ENCODE results near the gene PPP3CA. TPM values are rescaled to one million over a fixed set of nuclear protein-coding genes. Genes with fewer than 3 reads are reported as not detected.

PPP3CA gene
- total and polyA plus RNA-seq, 2 experiments from 2014 or later = 27.0 to 45.2 TPM

GRCh38 chr4:101127176-101127790 lies 220.0 kb downstream of the PPP3CA start (continued):
- no peak for TF ChIP-seq REST (IDR thresholded peaks at IDR 0.05; ENCODE audit: unreplicated experiment)

GRCh38 chr4:101126059-101126458 lies 221.3 kb downstream of the PPP3CA start:
- H3F3A ChIP-seq (replicated peaks; ENCODE audit: low read depth) = no peaks in the 10 kb centered on the region
- H3K36me3 ChIP-seq (ENCODE audit: insufficient read depth) = no peaks in the 10 kb centered on the region
- peaks cover 3% of the 10 kb centered on the region; the same call in 1 of the 2 replicates for H3K9me2 ChIP-seq (ENCODE audit: insufficient read depth)
- H2AFZ ChIP-seq = no peak overlapping the region
- H3K27me3 Mint-ChIP-seq (ENCODE audit: insufficient read depth, low read depth, poor library complexity) = no peaks in the 10 kb centered on the region
- H3K27me3 ChIP-seq (ENCODE audit: insufficient read depth) = no peaks in the 10 kb centered on the region
- H3K27ac Mint-ChIP-seq = no peak overlapping the region
- no peak for ATAC-seq
- no peaks in the 10 kb centered on the region for H4K20me1 ChIP-seq (replicated peaks; ENCODE audit: insufficient read depth)
- peaks cover 5% of the 10 kb centered on the region for H3K4me1 Mint-ChIP-seq
- no peak overlapping the region for H3K4me3 Mint-ChIP-seq
- no peak for DNase-seq (ENCODE audit: low spot score)
- 0 out of 2 replicates have a peak, but pooled peaks cover 4% of the 10 kb centered on the region for H3K79me2 ChIP-seq (replicated peaks; ENCODE audit: insufficient read depth)
- peaks cover 5% of the 10 kb centered on the region; the same call in 2 of the 3 replicates for H3K36me3 Mint-ChIP-seq (ENCODE audit: low read depth)
- no peak overlapping the region for H3K27ac ChIP-seq (ENCODE audit: low read depth)
- no peaks in the 10 kb centered on the region for H3K4me1 ChIP-seq (ENCODE audit: insufficient read depth)
- no peak overlapping the region for H3K4me2 ChIP-seq
- no peak overlapping the region for H3K4me3 ChIP-seq
- TF ChIP-seq ZNF462 (CRISPR knock-in tag; IDR thresholded peaks at IDR 0.05) (no peak), REST (IDR thresholded peaks at IDR 0.05; ENCODE audit: unreplicated experiment) (no peak), EZH2phosphoT487 (IDR thresholded peaks at IDR 0.05; ENCODE audit: unreplicated experiment) (no peak), JUNB (IDR thresholded peaks at IDR 0.05; ENCODE audit: unreplicated experiment) (no peak), CTCF (conservative IDR thresholded peaks at IDR 0.05; ENCODE audit: low read depth in 2 of 2) (no peak), ZNF114 (CRISPR knock-in tag; IDR thresholded peaks at IDR 0.05) (no peak)
- no peaks in the 10 kb centered on the region for H3K9me3 Mint-ChIP-seq
